GM23338 (cell line): ENCODE measurements around the gene LMBRD1. TPM values are rescaled to one million over a fixed set of nuclear protein-coding genes. Genes with fewer than 3 reads are reported as not detected.

ENCODE experiments used
- ATAC-seq: fragments of 200-7000 bp; cut with Tn5 transposase; 3 replicates; pipeline ENCODE4 v1.9.1; 2020
- DNase-seq: peaks from one replicate; pipeline ENCODE4 v3.0.0-alpha.2; 2015; ENCODE audit warnings: low spot score
- H2AFZ ChIP-seq: fragments of 200-600 bp; sonication (generic); 2 replicates; pipeline ENCODE4 v1.8.0; 2016; ENCODE audit warnings: antibody characterized with exemption, mild to moderate bottlenecking, moderate library complexity
- H3F3A ChIP-seq: fragments of 200-600 bp; sonication (generic); replicated peaks from 2 replicates; pipeline ENCODE4 v1.8.0; 2017; ENCODE audit warnings: antibody characterized with exemption, mixed run types, low read depth
- H3K27ac ChIP-seq: fragments of 200-600 bp; sonication (generic); 2 replicates; pipeline ENCODE4 v1.6.1; 2016; ENCODE audit warnings: low read depth
- H3K27me3 ChIP-seq: fragments of 200-600 bp; sonication (generic); 2 replicates; pipeline ENCODE4 v1.8.0; 2016; ENCODE audit warnings: mild to moderate bottlenecking, mixed run types, moderate library complexity; ENCODE audit not compliant: insufficient read depth
- H3K36me3 ChIP-seq: fragments of 200-600 bp; sonication (generic); 2 replicates; pipeline ENCODE4 v1.8.0; 2016; ENCODE audit warnings: mild to moderate bottlenecking; ENCODE audit not compliant: insufficient read depth
- H3K4me1 ChIP-seq: fragments of 200-600 bp; sonication (generic); 2 replicates; pipeline ENCODE4 v1.8.0; 2016; ENCODE audit warnings: mild to moderate bottlenecking, moderate library complexity; ENCODE audit not compliant: insufficient read depth
- H3K4me2 ChIP-seq: fragments of 200-600 bp; sonication (generic); 2 replicates; pipeline ENCODE4 v1.7.1; 2017; ENCODE audit warnings: mixed run types
- H3K4me3 ChIP-seq: fragments of 200-600 bp; sonication (generic); 2 replicates; pipeline ENCODE4 v1.6.1; 2016; ENCODE audit warnings: mixed run types
- H3K79me2 ChIP-seq: fragments of 200-600 bp; sonication (generic); replicated peaks from 2 replicates; pipeline ENCODE4 v1.8.0; 2017; ENCODE audit warnings: mild to moderate bottlenecking; ENCODE audit not compliant: insufficient read depth
- H3K9me2 ChIP-seq: fragments of 200-600 bp; sonication (generic); 2 replicates; pipeline ENCODE4 v1.8.0; 2017; ENCODE audit not compliant: insufficient read depth
- H4K20me1 ChIP-seq: fragments of 200-600 bp; sonication (generic); replicated peaks from 2 replicates; pipeline ENCODE4 v1.8.0; 2017; ENCODE audit warnings: mild to moderate bottlenecking; ENCODE audit not compliant: insufficient read depth
- H3K27ac Mint-ChIP-seq: 2 replicates; pipeline ENCODE4 v1.8.0; 2020; ENCODE audit warnings: inconsistent platforms, mild to moderate bottlenecking, moderate library complexity, mixed read lengths
- H3K27me3 Mint-ChIP-seq: 3 replicates; pipeline ENCODE4 v1.8.0; 2022; ENCODE audit warnings: low read depth, mild to moderate bottlenecking, moderate library complexity, mixed read lengths, inconsistent platforms; ENCODE audit not compliant: insufficient read depth, poor library complexity
- H3K36me3 Mint-ChIP-seq: 3 replicates; pipeline ENCODE4 v1.8.0; 2021; ENCODE audit warnings: low read depth, mild to moderate bottlenecking, inconsistent platforms, moderate library complexity, mixed read lengths
- H3K4me1 Mint-ChIP-seq: 3 replicates; pipeline ENCODE4 v1.8.0; 2020; ENCODE audit warnings: mild to moderate bottlenecking, inconsistent platforms, mixed read lengths
- H3K4me3 Mint-ChIP-seq: 3 replicates; pipeline ENCODE4 v1.8.0; 2021; ENCODE audit warnings: moderate library complexity, mild to moderate bottlenecking, inconsistent platforms, mixed read lengths
- H3K9me3 Mint-ChIP-seq: 3 replicates; pipeline ENCODE4 v1.8.0; 2020; ENCODE audit warnings: moderate library complexity, mild to moderate bottlenecking, inconsistent platforms, mixed read lengths
- CREB1 ChIP-seq: fragments of 250-450 bp; sonication (Bioruptor Pico); IDR thresholded peaks from 2 replicates; pipeline ENCODE4 v1.5.0; 2020; ENCODE audit warnings: low read depth, mild to moderate bottlenecking, moderate library complexity
- CTCF ChIP-seq, 2 experiments: fragments of 200-600 bp in 1 of 2; sonication (generic) in 1 of 2; conservative IDR thresholded peaks; 2 replicates each; pipeline versions ENCODE4 v1.5.1 to v1.6.1; 2016 to 2017; ENCODE audit warnings: antibody characterized with exemption in 2 of 2, low read depth in 2 of 2, mild to moderate bottlenecking in 2 of 2, moderate library complexity in 1 of 2
- NANOG ChIP-seq: IDR thresholded peaks from 2 replicates; pipeline ENCODE4 v1.6.1; 2016; ENCODE audit warnings: antibody characterized with exemption, borderline replicate concordance
- REST ChIP-seq: IDR thresholded peaks from one replicate; pipeline ENCODE4 v1.6.1; 2018; ENCODE audit warnings: antibody characterized with exemption; ENCODE audit not compliant: unreplicated experiment
- ZNF462 ChIP-seq: fragments of 250-450 bp; sonication (Bioruptor Pico); IDR thresholded peaks from 2 replicates; pipeline ENCODE4 v1.5.0; 2020; ENCODE audit warnings: mild to moderate bottlenecking, moderate library complexity
- polyA plus RNA-seq: library from polyadenylated mRNA; unstranded; fragments of >200 nt; fragmentation: Nextera tagmentation; extraction: Ambion mirVana; gene quantifications from 2 replicates; pipeline ENCODE4 v1.2.1, GENCODE V29; 2016
- total RNA-seq: library from RNA; depleted of rRNA; stranded (reverse); fragments of >200 nt; shearing (Covaris generic); gene quantifications from 2 replicates; pipeline ENCODE4 v1.2.3, GENCODE V29; 2014

Gene LMBRD1
- total and polyA plus RNA-seq, 2 experiments from 2014 or later: 20.3 to 21.0 TPM

GRCh38 chr6:69841862-69842261, 45.1 kb upstream of the LMBRD1 start (continued):
- no peak for TF ChIP-seq CTCF (conservative IDR thresholded peaks at IDR 0.05; ENCODE audit: low read depth in 2 of 2)
- no peak for TF ChIP-seq REST
- TF ChIP-seq NANOG: no peak
- TF ChIP-seq CREB1 (CRISPR knock-in tag): no peak

- peak; percentile 31; the same call in 2 of the 3 replicates for ATAC-seq
- H3K36me3 ChIP-seq: no peaks in the 10 kb centered on the region
- Mint-ChIP-seq H3K27ac (no peak overlapping the region), H3K4me3 (no peak overlapping the region), H3K4me1 (no peaks in the 10 kb centered on the region; the same call in 2 of the 3 replicates), H3K36me3 (no peaks in the 10 kb centered on the region), H3K27me3 (no peaks in the 10 kb centered on the region), H3K9me3 (no peaks in the 10 kb centered on the region)
- no peak overlapping the region for H3K4me3 ChIP-seq
- H3F3A ChIP-seq: no peaks in the 10 kb centered on the region
- no peak overlapping the region for H3K4me2 ChIP-seq
- H3K79me2 ChIP-seq: no peaks in the 10 kb centered on the region
- H4K20me1 ChIP-seq: no peaks in the 10 kb centered on the region
- peak; percentile 80 for DNase-seq
- no peaks in the 10 kb centered on the region for H3K9me2 ChIP-seq
- H3K27me3 ChIP-seq: no peaks in the 10 kb centered on the region
- no peak overlapping the region for H2AFZ ChIP-seq
- H3K27ac ChIP-seq: no peak overlapping the region
- TF ChIP-seq CTCF (conservative IDR thresholded peaks at IDR 0.05; ENCODE audit: low read depth in 2 of 2): peak; percentile 73 to 84
- TF ChIP-seq ZNF462 (CRISPR knock-in tag): no peak
- H3K4me1 ChIP-seq: no peaks in the 10 kb centered on the region
These were observed 38.8 kb upstream of the LMBRD1 start for GRCh38 chr6:69835414-69836179.
